ENCODE results near the gene NUBP2.

Gene NUBP2

GRCh38 chr16:1781758-1782407, 877 bp upstream of the NUBP2 start:
- TF ChIP-seq, protein P1, sequence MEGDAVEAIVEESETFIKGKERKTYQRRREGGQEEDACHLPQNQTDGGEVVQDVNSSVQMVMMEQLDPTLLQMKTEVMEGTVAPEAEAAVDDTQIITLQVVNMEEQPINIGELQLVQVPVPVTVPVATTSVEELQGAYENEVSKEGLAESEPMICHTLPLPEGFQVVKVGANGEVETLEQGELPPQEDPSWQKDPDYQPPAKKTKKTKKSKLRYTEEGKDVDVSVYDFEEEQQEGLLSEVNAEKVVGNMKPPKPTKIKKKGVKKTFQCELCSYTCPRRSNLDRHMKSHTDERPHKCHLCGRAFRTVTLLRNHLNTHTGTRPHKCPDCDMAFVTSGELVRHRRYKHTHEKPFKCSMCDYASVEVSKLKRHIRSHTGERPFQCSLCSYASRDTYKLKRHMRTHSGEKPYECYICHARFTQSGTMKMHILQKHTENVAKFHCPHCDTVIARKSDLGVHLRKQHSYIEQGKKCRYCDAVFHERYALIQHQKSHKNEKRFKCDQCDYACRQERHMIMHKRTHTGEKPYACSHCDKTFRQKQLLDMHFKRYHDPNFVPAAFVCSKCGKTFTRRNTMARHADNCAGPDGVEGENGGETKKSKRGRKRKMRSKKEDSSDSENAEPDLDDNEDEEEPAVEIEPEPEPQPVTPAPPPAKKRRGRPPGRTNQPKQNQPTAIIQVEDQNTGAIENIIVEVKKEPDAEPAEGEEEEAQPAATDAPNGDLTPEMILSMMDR (IDR thresholded peaks at IDR 0.05; ENCODE audit: low read depth, low read length) = 0 out of 2 replicates have a peak, but pooled peaks have one; percentile 5
- peak overlapping the region; percentile 77 for H3K4me3 ChIP-seq (ENCODE audit: low read depth, low read length)

DNA sequence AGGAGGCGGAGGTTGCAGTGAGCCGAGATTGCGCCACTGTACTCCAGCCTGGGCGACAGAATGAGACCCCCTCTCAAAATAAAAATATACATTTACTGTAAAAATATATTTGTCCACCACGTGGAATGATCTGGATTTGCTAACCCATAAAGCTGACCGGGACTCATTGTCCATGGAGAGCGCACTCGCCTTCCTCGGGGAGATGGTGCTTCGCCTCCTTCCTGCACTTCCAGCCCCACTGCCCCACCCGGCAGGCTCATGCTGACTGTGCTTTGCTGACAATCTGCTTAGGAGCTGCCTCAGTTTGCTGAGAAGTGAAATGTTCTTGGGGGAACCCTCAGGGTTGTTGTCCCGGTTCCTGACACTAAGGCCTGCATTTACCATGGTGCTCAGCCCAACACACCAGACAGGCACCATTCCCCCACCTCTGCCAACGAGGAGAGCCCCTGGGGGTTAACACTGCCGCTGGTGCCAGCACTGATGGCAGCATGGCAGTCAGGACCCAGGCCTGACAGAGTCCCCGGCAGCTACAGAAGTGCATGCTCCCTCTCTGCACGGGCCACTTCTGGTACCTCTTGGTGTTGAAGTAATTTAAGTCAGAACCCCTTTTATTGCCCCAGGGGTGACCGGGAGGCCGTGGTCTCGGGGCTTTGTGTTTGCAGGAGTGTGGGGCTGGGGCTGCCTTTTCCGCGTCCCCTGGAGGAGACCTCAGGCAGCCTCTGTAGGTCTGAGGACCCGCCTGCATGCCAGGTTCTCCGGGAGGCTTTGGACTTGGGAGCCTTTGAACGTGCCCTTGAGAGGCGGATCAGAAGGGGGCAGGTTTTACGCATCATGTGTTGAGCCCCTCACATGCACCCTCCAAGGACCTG, 2.5 kb downstream of the NUBP2 start:
- TF ChIP-seq, protein P1 (IDR thresholded peaks at IDR 0.05; ENCODE audit: low read depth, low read length) = no peak
- H3K4me3 ChIP-seq (ENCODE audit: low read depth, low read length) = no peak overlapping the region

DNA sequence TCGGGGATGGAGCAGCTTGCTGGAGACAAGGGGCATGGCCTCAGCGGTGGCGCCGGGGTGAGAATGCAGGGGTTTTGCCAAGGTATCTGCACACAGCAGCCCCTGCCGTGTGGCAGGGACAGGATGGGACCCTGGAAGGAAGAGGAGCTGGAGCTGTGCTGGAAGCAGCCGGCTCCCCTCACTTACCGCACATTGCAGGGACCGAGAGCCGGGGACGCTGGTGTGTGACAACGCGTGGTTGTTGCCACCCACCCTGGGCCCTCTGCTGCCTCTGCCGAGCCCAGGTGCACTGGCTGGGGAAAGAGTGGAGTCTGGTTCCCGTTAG, 3.0 kb downstream of the NUBP2 start:
- TF ChIP-seq, protein P1 (IDR thresholded peaks at IDR 0.05; ENCODE audit: low read depth, low read length) = no peak
- no peak overlapping the region for H3K4me3 ChIP-seq (ENCODE audit: low read depth, low read length)

DNA sequence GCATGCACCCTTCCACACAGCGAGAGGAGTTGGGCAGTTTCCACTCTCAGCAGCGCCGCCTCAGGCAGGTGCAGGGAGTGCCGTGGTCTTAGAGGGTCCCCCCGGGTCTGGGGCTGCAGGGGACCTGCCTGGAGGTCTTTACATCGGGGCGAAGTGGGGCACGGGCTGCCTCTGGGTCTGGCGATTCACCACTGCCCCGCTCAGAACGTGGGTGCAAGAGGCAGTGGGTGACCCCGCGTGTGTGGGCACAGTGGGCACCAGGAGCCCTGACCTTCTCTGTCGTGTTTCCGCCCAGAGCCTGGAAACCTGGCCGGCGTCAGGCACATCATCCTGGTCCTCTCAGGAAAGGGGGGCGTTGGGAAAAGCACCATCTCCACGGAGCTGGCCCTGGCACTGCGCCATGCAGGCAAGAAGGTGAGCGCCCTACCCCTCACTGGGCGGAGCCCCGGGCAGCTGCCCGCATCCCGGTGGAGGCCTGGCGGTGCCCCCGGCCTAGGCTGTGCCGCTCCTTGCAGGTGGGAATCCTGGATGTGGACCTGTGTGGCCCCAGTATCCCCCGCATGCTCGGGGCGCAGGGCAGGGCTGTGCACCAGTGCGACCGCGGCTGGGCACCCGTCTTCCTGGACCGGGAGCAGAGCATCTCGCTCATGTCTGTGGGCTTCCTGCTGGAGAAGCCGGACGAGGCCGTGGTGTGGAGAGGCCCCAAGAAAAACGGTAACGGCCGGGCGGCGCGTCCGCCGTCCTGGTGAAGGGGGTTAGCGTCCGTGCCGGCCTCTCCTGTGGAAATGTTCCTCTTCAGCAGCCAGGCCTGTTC, 3.7 kb downstream of the NUBP2 start:
- TF ChIP-seq, protein P1 (IDR thresholded peaks at IDR 0.05; ENCODE audit: low read depth, low read length) = no peak
- no peak overlapping the region for H3K4me3 ChIP-seq (ENCODE audit: low read depth, low read length)

- TF ChIP-seq, protein P1 (IDR thresholded peaks at IDR 0.05; ENCODE audit: low read depth, low read length) = no peak
- H3K4me3 ChIP-seq (ENCODE audit: low read depth, low read length) = no peak overlapping the region
These were observed 4.2 kb downstream of the NUBP2 start for GRCh38 chr16:1787056-1787321.

DNA sequence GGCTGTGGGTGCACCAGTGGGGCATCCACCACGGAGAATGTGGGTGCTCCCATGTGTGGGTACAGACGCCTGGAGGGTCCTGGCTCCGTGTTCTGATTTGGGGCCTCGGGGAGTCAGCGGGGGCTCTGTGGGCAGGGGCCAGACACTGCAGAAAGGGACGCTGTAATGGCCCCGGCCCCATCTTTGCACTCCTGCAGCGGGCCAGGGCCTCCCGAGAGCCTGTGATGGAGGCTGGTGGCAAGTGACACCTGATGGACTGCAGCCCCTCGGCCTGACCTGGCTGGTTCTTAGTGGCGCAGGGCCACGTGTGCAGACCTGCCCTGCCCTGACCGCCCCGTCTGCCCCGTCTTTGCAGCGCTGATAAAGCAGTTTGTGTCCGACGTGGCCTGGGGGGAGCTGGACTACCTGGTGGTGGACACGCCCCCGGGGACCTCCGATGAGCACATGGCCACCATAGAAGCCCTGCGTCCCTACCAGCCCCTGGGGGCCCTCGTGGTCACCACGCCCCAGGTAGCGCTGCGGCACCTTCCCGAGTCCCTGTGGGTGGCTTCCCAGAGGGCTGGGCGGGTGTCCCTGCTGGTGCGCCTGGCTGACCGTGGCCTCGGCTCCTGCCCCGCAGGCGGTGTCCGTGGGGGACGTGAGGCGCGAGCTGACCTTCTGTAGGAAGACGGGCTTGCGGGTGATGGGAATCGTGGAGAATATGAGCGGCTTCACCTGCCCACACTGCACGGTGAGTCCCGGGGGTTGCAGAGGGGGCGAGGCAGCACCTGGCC, 4.7 kb downstream of the NUBP2 start:
- no peak overlapping the region for H3K4me3 ChIP-seq (ENCODE audit: low read depth, low read length)
- TF ChIP-seq, protein P1 (IDR thresholded peaks at IDR 0.05; ENCODE audit: low read depth, low read length) = no peak

Data from WI38 (cell line).